ENCODE data around the gene AP1S1.

DNA sequence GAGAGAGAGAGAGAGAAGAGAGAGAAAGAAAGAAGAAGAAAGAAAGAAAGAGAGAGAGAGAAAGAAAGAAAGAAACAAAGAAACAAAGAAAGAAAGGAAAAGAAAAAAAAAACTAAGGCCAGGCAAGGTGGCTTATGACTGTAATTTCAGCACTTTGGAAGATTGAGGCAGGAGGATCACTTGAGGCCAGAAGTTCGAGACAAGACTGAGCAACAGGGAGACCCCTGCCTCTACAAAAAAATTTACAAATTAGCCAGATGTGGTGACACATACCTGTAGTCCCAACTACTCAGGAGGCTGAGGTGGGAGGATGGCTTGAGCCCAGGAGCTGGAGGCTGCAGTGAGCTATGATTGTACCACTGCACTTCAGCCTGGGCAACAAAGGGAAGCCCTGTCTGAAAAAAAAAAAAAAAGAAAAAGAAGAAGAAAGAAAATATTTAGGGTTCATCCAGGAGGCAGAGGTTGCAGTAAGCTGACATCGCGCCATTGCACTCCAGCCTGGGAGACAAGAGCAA, 24.6 kb upstream of the AP1S1 start:
- TF ChIP-seq POLR2A (IDR thresholded peaks at IDR 0.05; ENCODE audit: low read depth, low read length), result no peak
- no peak for TF ChIP-seq POLR2AphosphoS5 (IDR thresholded peaks at IDR 0.05; ENCODE audit: low read depth, low read length)
- TF ChIP-seq TAF1 (IDR thresholded peaks at IDR 0.05; ENCODE audit: borderline replicate concordance, low read depth, low read length), result no peak
